Middle frontal gyrus (tissue), 1 donor: ENCODE results near the gene SASS6.

Experiments
- DNase-seq: peaks from one replicate; pipeline ENCODE4 v3.0.0-alpha.2; 2015; ENCODE audit warnings: low spot score; ENCODE audit errors: extremely low spot score

Gene SASS6

DNA sequence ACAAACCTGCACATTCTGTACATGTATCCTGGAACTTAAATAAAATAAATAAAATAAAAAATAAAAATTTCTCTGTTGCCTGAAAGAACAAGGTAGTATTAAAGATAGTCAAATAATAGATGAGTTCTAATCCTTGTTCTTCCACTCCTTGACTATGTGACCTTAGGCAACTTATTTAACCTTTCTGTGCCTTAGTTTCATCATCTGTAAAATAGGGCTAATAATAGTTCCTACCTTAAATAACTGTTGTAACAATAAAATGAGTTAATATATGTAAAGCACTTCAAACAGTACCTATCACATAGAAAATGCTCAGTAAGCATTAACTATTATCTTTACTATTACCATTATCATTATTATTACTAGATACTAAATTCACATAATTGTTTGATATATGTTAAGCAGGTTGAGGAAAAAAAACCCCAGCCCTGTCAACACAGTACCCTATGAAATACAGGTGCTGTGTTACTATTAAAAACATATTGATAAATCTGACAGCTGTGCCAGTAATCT lies 23.1 kb downstream of the SASS6 start:
- DNase-seq: no peak

DNA sequence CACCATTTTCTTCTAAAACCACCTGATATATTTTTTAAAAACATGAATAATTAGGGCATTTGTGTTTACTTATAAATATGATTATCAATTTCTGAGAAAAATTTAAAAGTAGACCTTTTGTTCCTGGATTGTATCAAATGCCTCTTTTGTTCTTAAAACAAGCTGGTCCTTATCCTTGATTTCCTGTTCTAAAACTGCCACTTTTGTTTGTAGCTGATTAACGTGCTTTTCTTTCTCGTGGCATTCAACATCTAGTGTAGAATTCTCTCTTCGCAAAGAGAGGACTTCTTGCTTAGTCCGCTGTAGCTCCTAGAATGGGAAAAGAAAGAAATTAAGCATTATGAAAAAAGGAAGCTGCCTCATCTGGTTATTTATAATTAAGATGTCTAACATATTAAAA lies 25.0 kb downstream of the SASS6 start:
- DNase-seq: no peak

DNA sequence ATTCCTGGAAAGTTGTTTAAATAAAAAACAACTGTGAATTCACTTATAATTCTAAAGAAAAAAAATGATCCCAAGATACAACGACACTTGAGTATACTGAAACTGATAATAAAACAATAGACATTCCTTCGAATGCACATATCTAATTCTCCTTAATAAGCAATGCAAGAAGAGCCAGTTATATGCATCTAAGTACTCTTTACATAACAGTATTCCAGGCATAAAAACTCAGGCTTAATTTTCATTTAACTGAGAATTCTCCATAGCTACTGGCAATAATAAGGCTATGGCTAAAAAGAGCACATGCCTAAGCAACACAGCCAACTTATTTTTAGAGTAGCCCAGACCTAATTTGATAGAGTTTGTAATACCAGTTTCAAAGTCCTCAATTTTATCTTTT lies 31.2 kb downstream of the SASS6 start:
- no peak for DNase-seq

DNA sequence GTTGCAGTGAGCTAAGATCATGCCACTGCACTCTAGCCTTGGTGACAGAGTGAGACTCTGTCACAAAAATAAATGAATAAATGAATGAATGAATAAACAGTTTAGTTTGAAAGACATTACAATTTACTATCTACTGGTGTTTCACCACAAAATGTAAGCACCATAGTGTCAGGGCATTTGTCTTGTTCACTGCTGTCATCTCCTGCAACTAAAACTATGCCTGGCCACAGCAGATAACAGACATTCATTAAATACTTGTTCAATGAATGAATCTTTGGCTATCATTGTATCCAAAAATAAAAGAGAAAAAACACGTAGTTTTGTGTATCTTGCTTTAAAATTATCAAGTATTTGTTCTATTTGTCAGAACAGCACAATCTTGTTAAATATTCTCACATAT lies 32.5 kb downstream of the SASS6 start:
- no peak for DNase-seq

DNA sequence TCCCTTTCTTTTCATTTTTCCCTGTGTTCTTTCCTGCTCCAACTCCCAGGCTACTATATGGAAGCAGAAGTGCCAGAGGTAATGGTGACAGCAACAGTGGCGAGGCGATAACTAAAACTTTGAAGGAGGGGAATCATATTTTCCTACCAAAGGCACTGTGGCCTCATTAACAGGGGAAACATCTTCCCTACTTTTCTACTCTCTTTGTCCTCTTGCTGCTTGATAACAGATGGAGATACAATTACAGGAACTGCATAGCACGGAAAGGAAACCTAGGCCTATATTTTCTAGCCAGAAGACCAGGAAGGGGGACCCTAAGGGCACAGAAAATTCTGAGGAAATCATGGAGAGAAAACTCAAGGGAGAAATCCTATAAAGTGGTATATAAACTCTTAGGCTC lies 42.3 kb downstream of the SASS6 start:
- DNase-seq: no peak

DNA sequence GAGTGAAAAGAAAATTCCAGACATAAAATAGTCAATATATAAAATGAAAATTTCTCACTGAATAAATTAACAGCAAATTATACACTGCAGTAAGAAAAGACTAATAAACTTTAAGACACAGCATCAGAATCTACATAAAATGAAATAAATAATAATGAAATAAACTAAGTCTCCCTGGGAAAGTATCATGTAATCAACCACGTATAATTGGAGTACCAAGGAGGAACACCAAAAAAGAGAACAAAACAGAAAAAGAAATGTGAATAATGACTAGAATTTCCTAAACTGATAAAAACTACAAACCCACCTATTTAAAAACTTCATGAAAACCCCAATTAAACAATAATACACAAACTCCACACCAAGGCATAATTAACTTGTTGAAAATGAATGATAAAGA lies 43.6 kb downstream of the SASS6 start:
- no peak for DNase-seq

DNA sequence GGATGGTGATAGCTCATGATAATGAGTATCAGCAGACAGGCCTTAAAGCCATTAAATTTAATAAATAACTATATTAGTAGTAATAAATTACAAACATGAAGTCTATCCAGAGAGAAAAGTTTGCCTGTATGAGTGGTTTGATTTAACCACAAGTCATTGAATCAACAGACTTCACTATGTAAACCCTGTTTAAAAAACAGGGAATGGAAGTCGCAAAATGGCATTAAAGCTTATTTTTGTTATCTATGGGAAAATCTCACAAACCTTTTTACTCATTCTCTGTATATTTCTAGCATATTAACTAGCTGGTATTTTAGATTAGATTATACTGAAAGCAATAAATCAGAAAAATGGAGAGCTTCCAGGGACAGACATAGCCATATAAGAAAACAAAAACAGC lies 45.3 kb downstream of the SASS6 start:
- no peak for DNase-seq

DNA sequence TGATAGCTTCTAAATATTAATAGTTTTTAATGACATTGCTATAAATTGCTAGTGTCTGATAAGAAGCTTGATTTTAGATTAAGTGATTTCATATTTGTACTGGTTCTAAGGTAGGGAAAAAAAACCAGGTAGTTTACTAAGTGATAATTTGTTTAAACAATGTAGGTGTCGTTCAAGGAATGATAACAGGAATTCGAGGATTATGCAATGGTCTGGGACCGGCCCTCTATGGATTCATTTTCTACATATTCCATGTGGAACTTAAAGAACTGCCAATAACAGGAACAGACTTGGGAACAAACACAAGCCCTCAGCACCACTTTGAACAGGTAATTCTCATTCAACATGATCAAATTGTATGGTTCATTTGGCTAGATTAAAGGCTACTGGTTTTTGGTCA lies 52.4 kb downstream of the SASS6 start:
- no peak for DNase-seq

DNA sequence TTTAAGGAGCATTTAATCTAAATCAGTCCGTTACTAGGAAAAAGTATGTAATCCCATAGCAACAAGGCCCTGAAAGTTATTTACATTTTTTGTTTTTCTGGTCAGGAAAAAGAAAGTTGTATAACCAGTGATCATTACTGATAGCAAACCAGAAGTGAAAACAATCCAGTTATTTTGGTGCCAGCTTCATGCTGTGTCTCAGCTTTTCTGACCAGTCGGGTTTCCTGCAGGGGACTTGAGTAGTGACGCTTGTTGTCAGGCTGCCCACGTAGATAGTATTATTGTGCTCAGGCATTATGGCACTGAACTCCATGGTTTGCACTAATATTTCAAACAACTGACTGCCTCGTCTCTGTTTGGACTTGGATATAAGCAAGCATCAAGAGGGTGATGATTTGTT lies 55.2 kb downstream of the SASS6 start:
- DNase-seq: no peak

DNA sequence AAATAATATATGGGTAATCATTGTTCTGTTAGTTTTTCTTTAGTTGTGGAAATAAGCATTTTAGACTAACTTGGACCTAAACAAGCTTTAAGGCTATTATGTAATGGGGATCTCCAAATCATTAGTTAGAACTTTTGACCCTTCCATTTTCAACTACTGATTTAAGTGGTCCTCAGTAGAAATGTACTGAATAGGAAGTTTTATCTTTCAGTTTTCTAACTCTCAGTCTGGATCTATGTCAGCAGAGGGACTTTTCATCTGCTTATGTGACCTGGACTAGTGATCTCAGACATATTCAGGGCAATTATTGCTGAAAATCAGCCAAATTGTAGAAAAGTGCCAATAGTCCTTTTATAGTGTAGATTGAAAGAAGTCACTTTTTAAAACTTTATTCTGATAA lies 56.0 kb downstream of the SASS6 start:
- DNase-seq: no peak

DNA sequence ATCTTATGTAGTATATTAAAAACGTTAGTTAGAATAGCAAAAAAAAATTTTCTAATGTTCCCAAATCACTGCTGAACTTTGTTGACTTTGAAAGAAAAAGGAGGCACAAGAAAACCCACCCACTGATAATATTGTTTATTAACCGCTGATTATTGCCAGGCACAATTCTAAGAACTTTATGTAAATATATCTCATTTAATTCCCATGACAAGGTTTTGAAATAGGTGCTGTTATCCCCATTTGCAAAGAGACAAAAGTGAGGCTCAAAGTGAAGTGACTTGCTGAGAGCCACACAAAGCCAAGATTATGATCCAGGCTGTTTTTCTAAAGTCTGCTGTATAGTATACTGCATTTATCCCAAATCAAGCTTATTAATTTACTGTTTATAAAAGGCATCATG lies 56.4 kb downstream of the SASS6 start:
- no peak for DNase-seq

DNA sequence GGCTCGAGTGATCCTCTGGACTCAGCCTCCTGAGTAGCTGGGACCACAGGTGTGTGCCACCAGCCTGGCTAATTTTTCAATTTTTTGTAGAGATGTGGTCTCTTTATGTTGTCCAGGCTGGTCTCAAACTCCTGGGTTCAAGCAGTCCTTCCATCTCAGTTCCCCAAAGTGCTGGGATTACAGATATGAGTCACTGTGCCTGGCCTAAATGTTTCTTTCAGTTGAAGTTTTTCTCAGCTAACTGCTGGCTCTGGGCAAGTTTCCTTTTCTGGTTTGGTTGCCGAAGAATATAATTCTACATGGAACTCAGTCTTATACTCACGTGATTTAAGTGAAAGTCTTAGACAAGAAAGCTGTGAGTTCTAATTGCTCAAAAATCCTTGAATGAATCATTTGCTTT lies 57.0 kb downstream of the SASS6 start:
- DNase-seq: no peak

DNA sequence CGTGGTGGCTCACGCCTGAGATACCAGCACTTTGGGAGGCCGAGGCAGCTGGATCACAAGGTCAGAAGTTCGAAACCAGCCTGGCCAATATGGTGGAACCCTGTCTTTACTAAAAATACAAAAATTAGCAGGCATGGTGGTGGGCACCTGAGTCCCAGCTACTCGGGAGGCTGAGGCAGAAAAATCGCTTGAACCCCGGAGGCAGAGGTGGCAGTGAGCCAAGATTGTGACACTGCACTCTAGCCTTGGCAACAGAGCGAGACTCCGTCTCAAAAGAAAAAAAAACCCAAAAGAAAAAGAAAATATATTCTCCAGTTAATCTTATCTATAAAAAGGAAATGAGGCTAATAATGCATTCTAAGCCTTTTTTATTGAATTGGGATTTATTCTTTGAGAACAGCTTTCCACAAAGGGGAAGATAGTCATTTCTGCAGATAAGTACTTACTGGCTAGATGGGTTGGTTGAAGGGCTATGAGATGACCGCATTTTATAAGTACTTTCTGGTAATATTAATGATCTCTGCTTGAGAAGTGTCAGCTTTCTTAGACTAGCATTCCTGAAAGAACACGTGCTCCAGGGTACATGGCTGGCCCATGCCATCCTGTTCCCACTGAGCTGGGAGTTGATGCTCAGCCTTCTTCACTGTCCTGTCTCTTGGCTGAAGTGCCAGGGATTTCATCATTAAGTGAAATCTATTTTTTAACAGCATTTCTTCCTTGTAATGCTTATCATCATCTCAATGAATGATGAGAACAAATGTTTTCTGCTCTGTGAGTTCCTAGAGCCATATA lies 57.9 kb downstream of the SASS6 start:
- DNase-seq: no peak

DNA sequence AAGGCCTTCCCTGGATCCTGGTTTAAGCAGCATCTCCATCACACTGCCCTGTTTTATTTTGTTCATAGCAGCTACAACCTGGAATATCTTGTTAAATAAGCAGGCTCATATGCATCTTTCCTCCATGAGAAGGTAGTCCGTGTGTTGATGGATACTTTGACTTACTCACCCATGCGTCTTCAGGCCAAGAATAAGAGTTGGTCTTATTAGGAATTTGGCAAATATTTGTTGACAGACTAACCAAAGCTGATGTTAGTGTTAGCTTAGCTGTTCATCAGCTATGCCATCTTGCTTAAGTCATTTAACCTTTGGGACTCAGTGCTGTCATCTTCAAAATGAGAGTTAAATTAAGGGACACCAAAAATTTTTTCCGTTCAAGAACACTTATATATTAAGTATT lies 59.2 kb downstream of the SASS6 start:
- no peak for DNase-seq

DNA sequence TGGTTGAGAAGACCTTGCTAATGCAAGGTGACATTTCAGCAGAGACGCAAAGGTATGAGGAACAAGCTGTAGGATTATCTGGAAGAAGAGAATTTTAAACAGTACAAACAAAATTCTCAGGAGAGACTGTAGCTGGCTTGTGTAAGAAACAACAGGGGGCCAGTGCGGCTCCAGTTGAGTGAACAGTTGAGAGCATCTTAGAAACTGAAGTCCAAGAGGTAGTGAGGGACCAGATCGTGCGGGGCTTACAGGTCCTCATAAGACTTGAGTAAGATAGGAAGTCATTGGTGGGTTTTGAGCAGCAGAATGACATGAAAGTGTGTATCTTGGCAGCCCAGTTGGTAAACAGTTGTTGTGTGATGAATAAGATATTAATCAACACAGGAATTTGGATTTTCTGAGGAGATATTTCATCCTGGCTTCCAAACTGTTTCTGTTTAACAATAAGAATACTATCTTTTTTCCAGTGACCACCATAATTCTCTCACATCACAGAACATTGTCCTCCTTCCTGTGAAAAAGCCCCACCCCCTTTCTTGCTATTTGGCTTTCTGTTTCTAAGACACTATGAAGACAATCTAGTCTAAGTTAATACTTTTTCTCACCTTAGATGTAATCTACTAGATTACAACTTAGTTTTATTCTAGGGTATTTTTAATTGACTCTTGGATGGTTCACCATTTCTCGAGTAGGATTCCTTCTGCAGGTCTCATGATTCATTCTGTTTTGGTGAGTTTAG lies 62.4 kb downstream of the SASS6 start:
- DNase-seq: no peak

DNA sequence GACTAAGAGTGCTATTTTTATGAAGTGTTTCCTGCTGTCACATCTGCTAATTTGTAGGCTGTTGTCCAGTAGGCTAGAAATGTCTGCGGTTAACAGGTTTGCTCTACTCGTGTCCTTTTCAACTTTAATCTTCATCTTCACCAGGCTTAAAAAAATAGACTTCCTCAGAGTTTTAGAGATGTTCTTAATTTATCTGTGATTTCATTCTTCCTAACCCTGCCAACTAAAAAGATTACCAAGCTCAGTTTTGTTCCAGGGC lies 66.8 kb downstream of the SASS6 start:
- DNase-seq: no peak

DNA sequence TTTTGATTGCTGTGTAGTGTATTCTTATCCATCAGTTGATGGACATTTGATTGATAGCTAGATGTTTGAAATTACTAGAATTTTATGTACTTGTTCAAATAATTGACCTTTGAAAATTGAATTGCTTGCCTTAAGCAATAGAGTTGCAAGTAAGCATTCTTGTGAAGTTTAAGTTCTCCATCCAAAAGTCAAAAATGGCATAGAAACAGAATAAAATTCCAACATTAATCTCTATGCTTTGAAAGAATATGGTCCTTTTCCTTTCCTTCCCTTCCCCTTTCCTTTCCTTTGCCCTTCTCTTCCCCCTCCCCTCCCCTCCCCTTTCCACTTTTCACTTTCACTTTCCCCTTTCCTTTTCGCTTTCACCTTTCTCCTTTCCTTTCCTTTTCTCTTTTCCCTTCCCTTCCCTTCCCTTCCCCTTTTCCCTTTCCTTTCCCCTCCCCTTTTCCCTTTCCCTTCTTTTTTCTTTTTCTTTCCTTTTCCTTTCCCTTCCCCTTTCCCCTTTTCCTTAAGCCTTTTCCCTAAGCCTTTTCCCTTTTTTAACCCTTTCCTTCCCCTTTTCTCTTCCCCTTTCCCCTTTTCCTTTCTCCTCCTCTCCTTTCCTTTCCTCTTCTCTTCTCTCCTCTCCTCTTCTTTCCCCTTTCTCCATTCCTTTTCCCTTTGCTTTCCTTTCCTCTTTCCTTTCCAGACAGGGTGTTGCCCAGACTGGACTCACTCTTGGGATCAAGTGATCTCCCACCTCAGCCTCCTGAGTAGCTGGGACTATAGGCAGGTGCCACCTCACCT lies 67.4 kb downstream of the SASS6 start:
- no peak for DNase-seq

DNA sequence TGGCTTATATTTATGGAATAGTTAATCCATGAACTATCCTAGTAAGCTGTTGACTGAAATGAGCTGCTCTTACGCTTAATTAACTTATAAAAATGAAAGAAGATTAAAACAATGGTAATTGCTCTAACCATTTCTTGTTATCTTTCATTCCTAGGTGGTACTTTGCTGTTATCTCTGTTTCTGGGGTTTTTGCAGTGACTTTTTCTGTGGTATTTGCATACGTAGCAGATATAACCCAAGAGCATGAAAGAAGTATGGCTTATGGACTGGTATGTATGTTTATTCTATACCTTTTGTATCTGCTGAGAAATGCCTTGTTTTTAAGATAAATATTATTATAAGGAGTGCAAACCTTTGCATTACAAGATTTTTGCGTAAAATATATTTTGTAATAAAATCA lies 71.0 kb downstream of the SASS6 start:
- DNase-seq: no peak

DNA sequence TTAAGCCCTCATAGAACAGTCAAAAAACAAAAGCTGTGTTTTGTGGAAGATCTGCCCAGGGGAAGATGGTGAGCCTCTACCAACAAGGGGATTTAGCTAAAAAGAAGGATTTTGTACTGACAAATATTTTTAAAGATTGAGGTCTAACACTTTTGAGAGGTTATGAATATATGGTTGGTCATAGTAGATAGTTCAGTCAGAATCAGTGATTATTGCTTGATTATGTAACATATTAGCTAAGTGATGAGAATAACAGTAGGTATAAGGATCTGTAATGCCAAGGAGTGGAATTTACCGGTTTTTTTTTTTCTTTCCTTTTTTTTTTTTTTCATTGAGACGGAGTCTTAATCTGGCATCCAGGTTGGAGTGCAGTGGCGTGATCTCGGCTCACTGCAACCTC lies 79.0 kb downstream of the SASS6 start:
- no peak for DNase-seq

DNA sequence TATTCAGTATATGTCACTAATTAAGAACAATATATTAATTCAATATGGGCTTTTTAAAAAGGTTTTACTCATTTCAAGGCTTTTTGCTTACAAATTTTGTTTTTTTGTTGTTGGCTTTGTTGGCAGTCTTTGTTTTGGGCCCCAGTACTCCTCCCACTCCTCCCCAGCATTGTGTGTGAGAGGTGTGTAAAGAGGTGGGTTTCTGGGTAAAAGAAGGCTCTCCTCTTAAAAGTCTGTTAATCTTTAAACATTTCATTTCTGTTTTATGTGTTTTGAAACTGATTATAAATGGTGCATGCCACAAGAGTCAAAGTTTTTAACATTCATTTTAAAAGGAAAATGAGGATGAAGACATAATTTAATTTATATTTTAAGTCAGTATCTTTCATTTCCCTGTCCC lies 79.6 kb downstream of the SASS6 start:
- DNase-seq: no peak

DNA sequence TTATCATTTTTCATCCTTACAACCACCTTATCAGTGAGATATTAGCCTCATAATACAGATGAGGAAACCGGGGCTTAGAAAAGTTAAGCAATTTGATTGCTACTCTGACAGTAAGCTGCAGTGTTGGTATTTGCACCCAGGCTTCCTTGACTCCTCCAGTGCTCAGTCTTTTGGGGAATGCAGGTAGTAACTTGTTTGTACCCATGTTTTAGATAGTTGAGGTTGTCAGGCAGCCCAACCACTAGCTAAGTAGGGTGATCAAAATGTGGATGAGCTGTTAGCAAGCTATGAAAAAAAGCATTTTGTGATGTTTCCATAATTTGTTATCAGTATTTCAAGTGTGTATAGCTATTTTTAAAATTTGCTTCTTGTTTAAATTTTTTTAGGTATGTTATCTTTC lies 80.8 kb downstream of the SASS6 start:
- no peak for DNase-seq

DNA sequence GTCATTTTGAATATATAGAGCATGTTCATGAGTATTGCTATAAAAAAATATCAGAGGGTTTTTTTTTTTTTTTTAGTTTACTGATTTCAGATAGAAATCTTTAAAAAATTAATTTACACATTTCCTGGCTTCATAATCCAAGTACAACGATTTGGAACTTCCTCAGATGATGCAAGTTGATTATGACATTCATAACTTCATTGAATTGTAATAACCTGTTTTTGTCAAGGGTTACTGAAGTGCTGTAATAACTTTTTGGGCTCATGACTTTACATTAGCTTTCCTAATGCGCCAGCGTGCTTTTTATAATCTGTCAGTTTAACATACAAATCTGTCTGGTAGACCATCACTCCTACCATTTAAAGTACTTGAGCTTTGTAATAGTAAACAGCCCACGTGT lies 81.3 kb downstream of the SASS6 start:
- DNase-seq: no peak
